GM23248 (cell line): Measurements from ENCODE around the gene MAMDC2.

Experiments
- EZH2 ChIP-seq: fragments of 200-600 bp; sonication (generic); IDR thresholded peaks from 2 replicates; pipeline ENCODE4 v1.6.1; 2018; ENCODE audit warnings: antibody characterized with exemption, mild to moderate bottlenecking; ENCODE audit not compliant: insufficient read depth, poor library complexity, severe bottlenecking
- EZH2phosphoT487 ChIP-seq: fragments of 200-600 bp; sonication (generic); IDR thresholded peaks from 2 replicates; pipeline ENCODE4 v1.6.1; 2018; ENCODE audit warnings: antibody characterized with exemption, moderate library complexity, mild to moderate bottlenecking, low read depth; ENCODE audit not compliant: insufficient read depth

- TF ChIP-seq EZH2 (no peak), EZH2phosphoT487 (no peak)
Measured at GRCh38 chr9:70080481-70081119, 37.0 kb downstream of the MAMDC2 start.
